HG03045 (cell line): ENCODE results near the gene RARB.

Experiments
- ATAC-seq: cut with Tn5 transposase; IDR thresholded peaks from one replicate; pipeline ENCODE4 v1.9.1; 2021; ENCODE audit warnings: mild to moderate bottlenecking, moderate library complexity; ENCODE audit not compliant: unreplicated experiment

The RARB gene

GRCh38 chr3:25589104-25589782, 161.2 kb downstream of the RARB start:
- no peak for ATAC-seq

- no peak for ATAC-seq
These were observed 161.8 kb downstream of the RARB start for GRCh38 chr3:25589783-25590258.

GRCh38 chr3:25592510-25592968, 164.5 kb downstream of the RARB start:
- ATAC-seq, result no peak

GRCh38 chr3:25593001-25593400, 164.9 kb downstream of the RARB start:
- no peak for ATAC-seq

GRCh38 chr3:25594007-25594502, 166.0 kb downstream of the RARB start:
- no peak for ATAC-seq

GRCh38 chr3:25597535-25598101, 169.6 kb downstream of the RARB start:
- ATAC-seq, result no peak

GRCh38 chr3:25603703-25604102, 175.6 kb downstream of the RARB start:
- ATAC-seq, result no peak

GRCh38 chr3:25604107-25604805, 176.2 kb downstream of the RARB start:
- no peak for ATAC-seq

- ATAC-seq, result no peak
These were observed 182.1 kb downstream of the RARB start for GRCh38 chr3:25610167-25610566.

- ATAC-seq, result no peak
These were observed 182.7 kb downstream of the RARB start for GRCh38 chr3:25610779-25611178.

GRCh38 chr3:25611193-25611592, 183.1 kb downstream of the RARB start:
- ATAC-seq, result no peak

- no peak for ATAC-seq
These were observed 190.0 kb downstream of the RARB start for GRCh38 chr3:25618028-25618427.

GRCh38 chr3:25619382-25619781, 191.3 kb downstream of the RARB start:
- no peak for ATAC-seq

- ATAC-seq, result no peak
These were observed 192.4 kb downstream of the RARB start for GRCh38 chr3:25620493-25620892.

- no peak for ATAC-seq
These were observed 193.0 kb downstream of the RARB start for GRCh38 chr3:25621087-25621486.

GRCh38 chr3:25631989-25632388, 203.9 kb downstream of the RARB start:
- ATAC-seq, result no peak

GRCh38 chr3:25633919-25634318, 205.9 kb downstream of the RARB start:
- ATAC-seq, result no peak

GRCh38 chr3:25635038-25635437, 207.0 kb downstream of the RARB start:
- ATAC-seq, result no peak
